Measurements from ENCODE around the gene WASF2.

WASF2 gene

GRCh38 chr1:27403065-27403726 lies 86.8 kb downstream of the WASF2 start:
- in situ Hi-C loops (cut with MboI; ENCODE audit: low sequenced_read_pairs) = no loop called here
- DNase-seq (ENCODE audit: low spot score in 2 of 2) = no peak
- H3K27me3 ChIP-seq (ENCODE audit: low read depth) = no peaks in the 10 kb centered on the region
- no peaks in the 10 kb centered on the region for H3K4me1 ChIP-seq
- no peak overlapping the region for H3K4me3 ChIP-seq
- no peaks in the 10 kb centered on the region for H3K9me3 ChIP-seq
- peaks cover 5% of the 10 kb centered on the region for H3K36me3 ChIP-seq (replicated peaks)

GRCh38 chr1:27402349-27402754 lies 87.6 kb downstream of the WASF2 start:
- no peaks in the 10 kb centered on the region for H3K4me1 ChIP-seq
- in situ Hi-C loops (cut with MboI; ENCODE audit: low sequenced_read_pairs) = no loop called here

DNA sequence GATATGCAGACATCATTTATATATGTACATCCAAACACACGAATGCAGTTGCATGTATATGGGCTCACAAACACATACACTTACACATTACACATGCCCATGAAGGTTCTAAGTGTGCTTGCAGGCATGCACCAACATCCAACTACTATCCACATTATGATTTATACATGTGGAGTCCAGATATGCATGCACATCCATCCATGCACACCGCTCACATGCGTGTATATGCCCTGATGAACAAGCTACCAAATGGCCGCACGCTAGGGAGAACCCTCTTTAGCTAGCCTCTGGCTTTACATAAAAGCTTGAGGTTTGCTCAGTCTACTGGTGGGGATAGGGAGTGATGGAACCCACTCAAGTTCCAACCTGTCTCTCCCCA lies 89.0 kb downstream of the WASF2 start:
- no peak overlapping the region for H3K4me3 ChIP-seq
- no peaks in the 10 kb centered on the region for H3K4me1 ChIP-seq
- no peaks in the 10 kb centered on the region for H3K36me3 ChIP-seq (replicated peaks)
- in situ Hi-C loops (cut with MboI; ENCODE audit: low sequenced_read_pairs) = no loop called here
- DNase-seq (ENCODE audit: low spot score in 2 of 2) = no peak
- no peaks in the 10 kb centered on the region for H3K27me3 ChIP-seq (ENCODE audit: low read depth)
- H3K9me3 ChIP-seq = no peaks in the 10 kb centered on the region

More at GRCh38 chr1:27402349-27402754, 87.6 kb downstream of the WASF2 start:
- Histone ChIP-seq H3K9me3 (no peaks in the 10 kb centered on the region), H3K36me3 (replicated peaks) (peaks cover 2% of the 10 kb centered on the region), H3K4me3 (no peak overlapping the region), H3K27me3 (ENCODE audit: low read depth) (no peaks in the 10 kb centered on the region)
- DNase-seq (ENCODE audit: low spot score in 2 of 2) = peak in 1 of 2 experiments; percentile 42

- Histone ChIP-seq H3K4me3 (no peak overlapping the region), H3K27me3 (ENCODE audit: low read depth) (no peaks in the 10 kb centered on the region), H3K36me3 (replicated peaks) (no peaks in the 10 kb centered on the region), H3K4me1 (no peaks in the 10 kb centered on the region), H3K9me3 (no peaks in the 10 kb centered on the region)
- DNase-seq (ENCODE audit: low spot score in 2 of 2) = no peak
- in situ Hi-C loops (cut with MboI; ENCODE audit: low sequenced_read_pairs) = no loop called here
Observed at GRCh38 chr1:27400082-27400962, 89.6 kb downstream of the WASF2 start.

GRCh38 chr1:27399251-27400025 lies 90.5 kb downstream of the WASF2 start:
- no peaks in the 10 kb centered on the region for H3K4me1 ChIP-seq
- H3K4me3 ChIP-seq = no peak overlapping the region
- no peaks in the 10 kb centered on the region for H3K9me3 ChIP-seq
- in situ Hi-C loops (cut with MboI; ENCODE audit: low sequenced_read_pairs) = no loop called here
- no peak for DNase-seq (ENCODE audit: low spot score in 2 of 2)
- no peaks in the 10 kb centered on the region for H3K27me3 ChIP-seq (ENCODE audit: low read depth)
- H3K36me3 ChIP-seq (replicated peaks) = no peaks in the 10 kb centered on the region

DNA sequence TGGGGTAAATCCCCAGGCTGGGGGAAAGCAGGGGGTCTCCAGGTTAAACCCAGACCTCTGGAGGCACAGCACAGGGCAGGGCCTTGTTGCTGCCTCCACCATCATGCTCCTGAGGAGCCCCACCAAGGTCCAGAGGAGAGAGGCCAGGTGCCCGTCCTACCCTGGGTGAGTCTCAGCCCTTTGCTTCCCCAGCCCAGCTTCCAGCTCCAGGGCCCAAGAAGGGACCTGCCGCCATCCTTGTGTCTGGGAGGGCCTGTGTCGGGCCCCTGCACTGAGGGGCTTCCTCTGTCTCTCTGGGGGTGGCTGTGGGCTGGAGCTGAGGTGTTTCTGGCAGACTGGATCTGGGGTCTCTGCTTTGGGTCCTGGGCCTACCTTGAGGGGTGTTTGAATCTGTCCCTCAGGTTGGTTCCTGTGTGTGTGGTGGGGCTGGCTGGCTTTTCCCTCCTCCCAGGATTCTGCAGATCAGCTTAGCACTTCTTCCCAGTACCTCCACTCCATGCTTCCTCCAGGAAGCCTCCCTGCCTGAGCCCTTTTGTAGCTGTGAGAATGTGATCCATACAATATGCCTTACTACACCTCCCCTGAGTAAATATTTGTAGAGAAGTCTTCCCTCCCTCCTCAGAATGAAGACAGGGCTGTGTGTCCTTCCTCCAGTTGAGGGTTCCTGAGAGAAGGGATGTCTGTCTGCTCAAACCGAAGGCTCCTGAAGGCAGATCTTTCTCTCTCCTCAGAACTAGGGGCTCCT lies 91.4 kb downstream of the WASF2 start:
- DNase-seq (ENCODE audit: low spot score in 2 of 2) = no peak
- Histone ChIP-seq H3K27me3 (ENCODE audit: low read depth) (no peaks in the 10 kb centered on the region), H3K4me3 (no peak overlapping the region), H3K4me1 (no peaks in the 10 kb centered on the region), H3K9me3 (no peaks in the 10 kb centered on the region), H3K36me3 (replicated peaks) (no peaks in the 10 kb centered on the region)
- in situ Hi-C loops (cut with MboI; ENCODE audit: low sequenced_read_pairs) = no loop called here

GRCh38 chr1:27397749-27398148 lies 92.2 kb downstream of the WASF2 start:
- Histone ChIP-seq H3K36me3 (replicated peaks) (no peaks in the 10 kb centered on the region), H3K27me3 (ENCODE audit: low read depth) (no peaks in the 10 kb centered on the region), H3K9me3 (no peaks in the 10 kb centered on the region), H3K4me3 (no peak overlapping the region), H3K4me1 (no peaks in the 10 kb centered on the region)
- DNase-seq (ENCODE audit: low spot score in 2 of 2) = no peak
- in situ Hi-C loops (cut with MboI; ENCODE audit: low sequenced_read_pairs) = no loop called here

DNA sequence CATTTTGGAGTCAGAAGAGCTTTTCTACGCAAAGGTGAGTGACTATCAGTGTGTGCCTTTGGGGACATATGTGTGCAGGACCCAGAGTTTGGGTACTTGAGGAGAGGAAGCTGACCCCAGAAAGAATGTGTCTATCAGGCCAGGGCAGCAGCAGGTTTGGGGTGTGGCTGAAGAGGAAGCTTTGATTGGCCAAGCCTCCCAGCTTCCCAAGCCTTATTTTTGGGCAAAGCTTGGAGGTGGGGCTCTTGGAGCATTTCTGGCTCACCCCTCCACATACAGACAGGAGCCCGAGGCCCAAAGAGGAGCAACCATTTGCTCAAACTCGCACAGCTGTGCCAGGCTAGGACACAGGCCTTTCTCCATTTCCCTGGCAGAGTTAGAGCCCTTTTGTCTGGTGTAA lies 92.9 kb downstream of the WASF2 start:
- no peaks in the 10 kb centered on the region for H3K36me3 ChIP-seq (replicated peaks)
- no peaks in the 10 kb centered on the region for H3K27me3 ChIP-seq (ENCODE audit: low read depth)
- H3K4me3 ChIP-seq = no peak overlapping the region
- no peak for DNase-seq (ENCODE audit: low spot score in 2 of 2)
- in situ Hi-C loops (cut with MboI; ENCODE audit: low sequenced_read_pairs) = no loop called here
- H3K4me1 ChIP-seq = peaks cover under 1% of the 10 kb centered on the region; the same call in 1 of the 2 replicates
- H3K9me3 ChIP-seq = no peaks in the 10 kb centered on the region

- Histone ChIP-seq H3K4me3 (no peak overlapping the region), H3K9me3 (no peaks in the 10 kb centered on the region), H3K36me3 (replicated peaks) (no peaks in the 10 kb centered on the region), H3K4me1 (peaks cover 8% of the 10 kb centered on the region), H3K27me3 (ENCODE audit: low read depth) (no peaks in the 10 kb centered on the region)
- in situ Hi-C loops (cut with MboI; ENCODE audit: low sequenced_read_pairs) = no loop called here
- DNase-seq (ENCODE audit: low spot score in 2 of 2) = peak; percentile 53 to 83
Observed at GRCh38 chr1:27395441-27396195, 94.3 kb downstream of the WASF2 start.

GRCh38 chr1:27394925-27395324 lies 95.0 kb downstream of the WASF2 start:
- in situ Hi-C loops (cut with MboI; ENCODE audit: low sequenced_read_pairs) = no loop called here
- DNase-seq (ENCODE audit: low spot score in 2 of 2) = no peak
- H3K27me3 ChIP-seq (ENCODE audit: low read depth) = no peaks in the 10 kb centered on the region
- no peak overlapping the region for H3K4me3 ChIP-seq
- H3K9me3 ChIP-seq = no peaks in the 10 kb centered on the region
- no peaks in the 10 kb centered on the region for H3K36me3 ChIP-seq (replicated peaks)
- peaks cover 8% of the 10 kb centered on the region for H3K4me1 ChIP-seq

DNA sequence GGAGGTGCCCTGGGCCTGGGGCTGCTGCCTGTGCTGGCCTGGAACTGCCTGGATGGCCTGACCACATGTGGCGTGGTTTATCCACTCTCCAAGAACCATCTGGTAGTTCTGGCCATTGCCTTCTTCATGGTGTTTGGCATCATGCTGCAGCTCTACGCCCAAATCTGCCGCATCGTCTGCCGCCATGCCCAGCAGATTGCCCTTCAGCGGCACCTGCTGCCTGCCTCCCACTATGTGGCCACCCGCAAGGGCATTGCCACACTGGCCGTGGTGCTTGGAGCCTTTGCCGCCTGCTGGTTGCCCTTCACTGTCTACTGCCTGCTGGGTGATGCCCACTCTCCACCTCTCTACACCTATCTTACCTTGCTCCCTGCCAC lies 95.7 kb downstream of the WASF2 start:
- DNase-seq (ENCODE audit: low spot score in 2 of 2) = no peak
- Histone ChIP-seq H3K9me3 (no peaks in the 10 kb centered on the region), H3K27me3 (ENCODE audit: low read depth) (no peaks in the 10 kb centered on the region), H3K4me3 (no peak overlapping the region), H3K36me3 (replicated peaks) (no peaks in the 10 kb centered on the region), H3K4me1 (peaks cover 8% of the 10 kb centered on the region)
- in situ Hi-C loops (cut with MboI; ENCODE audit: low sequenced_read_pairs) = no loop called here

GRCh38 chr1:27393641-27394281 lies 96.2 kb downstream of the WASF2 start:
- Histone ChIP-seq H3K4me1 (peaks cover 8% of the 10 kb centered on the region), H3K9me3 (no peaks in the 10 kb centered on the region), H3K36me3 (replicated peaks) (no peaks in the 10 kb centered on the region), H3K4me3 (no peak overlapping the region), H3K27me3 (ENCODE audit: low read depth) (no peaks in the 10 kb centered on the region)
- DNase-seq (ENCODE audit: low spot score in 2 of 2) = no peak
- in situ Hi-C loops (cut with MboI; ENCODE audit: low sequenced_read_pairs) = no loop called here

Data from HAP-1 (cell line).